Neuronal stem cell (in vitro differentiated cells): Measurements from ENCODE around the gene COA5.

Experiments
- DNase-seq: peaks from one replicate; pipeline ENCODE4 v3.0.0-alpha.2; 2013; ENCODE audit warnings: low spot score
- H2AFZ ChIP-seq: one replicate; pipeline ENCODE4 v1.6.1; 2013; ENCODE audit warnings: mild to moderate bottlenecking, low read length, inconsistent platforms
- H2AK5ac ChIP-seq: 2 replicates; pipeline ENCODE4 v1.6.1; 2013; ENCODE audit warnings: low read depth, mild to moderate bottlenecking, inconsistent platforms, low read length, moderate library complexity, mixed read lengths
- H2BK120ac ChIP-seq: 2 replicates; pipeline ENCODE4 v1.6.1; 2013; ENCODE audit warnings: low read depth, mild to moderate bottlenecking, inconsistent platforms, low read length, moderate library complexity, mixed read lengths
- H2BK12ac ChIP-seq: one replicate; pipeline ENCODE4 v1.6.1; 2013; ENCODE audit warnings: low read length, inconsistent platforms
- H2BK15ac ChIP-seq: 2 replicates; pipeline ENCODE4 v1.6.1; 2013; ENCODE audit warnings: mild to moderate bottlenecking, low read length, inconsistent platforms, mixed read lengths
- H2BK5ac ChIP-seq: one replicate; pipeline ENCODE4 v1.6.1; 2013; ENCODE audit warnings: inconsistent platforms, mild to moderate bottlenecking, low read length, moderate library complexity
- H3K14ac ChIP-seq: one replicate; pipeline ENCODE4 v1.6.1; 2013; ENCODE audit warnings: low read length, inconsistent platforms
- H3K18ac ChIP-seq: 2 replicates; pipeline ENCODE4 v1.6.1; 2013; ENCODE audit warnings: low read length, inconsistent platforms
- H3K23ac ChIP-seq: 2 replicates; pipeline ENCODE4 v1.6.1; 2013; ENCODE audit warnings: low read depth, mild to moderate bottlenecking, mixed read lengths, low read length, inconsistent platforms; ENCODE audit not compliant: poor library complexity
- H3K27ac ChIP-seq: replicated peaks from 3 replicates; pipeline ENCODE4 v1.5.1; 2013; ENCODE audit warnings: low read length, inconsistent platforms
- H3K27me3 ChIP-seq, 3 experiments: 2 replicates each; pipeline ENCODE4 v1.6.1; 2013; ENCODE audit warnings: low read length in 3 of 3, mild to moderate bottlenecking in 2 of 3, inconsistent platforms in 1 of 3, low read depth in 1 of 3, mixed read lengths in 1 of 3, moderate library complexity in 1 of 3; ENCODE audit not compliant: control insufficient read depth in 3 of 3, insufficient read depth in 3 of 3
- H3K36me3 ChIP-seq, 2 donors: replicated peaks in 1 of 2; 2 replicates each; pipeline ENCODE4 v1.6.1; 2013; ENCODE audit warnings: low read length in 2 of 2; ENCODE audit not compliant: control insufficient read depth in 2 of 2, insufficient read depth in 2 of 2
- H3K4ac ChIP-seq: 2 replicates; pipeline ENCODE4 v1.6.1; 2013; ENCODE audit warnings: inconsistent platforms, mild to moderate bottlenecking, low read length, moderate library complexity
- H3K4me1 ChIP-seq, 2 donors: 1 replicate in 1 of 2; 2 replicates in 1 of 2; pipeline ENCODE4 v1.6.1; 2013; ENCODE audit warnings: low read length in 2 of 2, low read depth in 1 of 2; ENCODE audit not compliant: control insufficient read depth in 2 of 2, insufficient read depth in 1 of 2
- H3K4me2 ChIP-seq: one replicate; pipeline ENCODE4 v1.6.1; 2013; ENCODE audit warnings: mild to moderate bottlenecking, low read length, inconsistent platforms; ENCODE audit not compliant: insufficient read depth, poor library complexity, severe bottlenecking
- H3K4me3 ChIP-seq, 2 donors: 2 replicates each; pipeline ENCODE4 v1.5.1; 2013; ENCODE audit warnings: low read length in 2 of 2, mild to moderate bottlenecking in 2 of 2, inconsistent platforms in 1 of 2, moderate library complexity in 1 of 2
- H3K79me1 ChIP-seq: one replicate; pipeline ENCODE4 v1.6.1; 2013; ENCODE audit warnings: low read depth, mild to moderate bottlenecking, inconsistent platforms, low read length, moderate library complexity
- H3K9ac ChIP-seq: one replicate; pipeline ENCODE4 v1.6.1; 2013; ENCODE audit warnings: mild to moderate bottlenecking, low read depth, low read length, inconsistent platforms; ENCODE audit not compliant: poor library complexity
- H3K9me3 ChIP-seq, 2 donors: replicated peaks in 1 of 2; 2 replicates each; pipeline versions ENCODE3 to v1.6.1; 2013; ENCODE audit warnings: low read length in 2 of 2, mild to moderate bottlenecking in 2 of 2, inconsistent platforms in 1 of 2, low read depth in 1 of 2, mixed read lengths in 1 of 2, moderate library complexity in 1 of 2; ENCODE audit not compliant: control insufficient read depth in 2 of 2, insufficient read depth in 1 of 2
- H4K8ac ChIP-seq: one replicate; pipeline ENCODE4 v1.6.1; 2013; ENCODE audit warnings: low read depth, mild to moderate bottlenecking, inconsistent platforms, low read length, moderate library complexity
- H4K91ac ChIP-seq: one replicate; pipeline ENCODE4 v1.6.1; 2013; ENCODE audit warnings: low read length, low read depth, mild to moderate bottlenecking, inconsistent platforms; ENCODE audit not compliant: poor library complexity
- WGBS, 2 donors: extraction: QIAGEN DNeasy Blood & Tissue Kit; methylation state at CpG; one replicate each; pipeline ENCODE4 v1.1.7; 2013; ENCODE audit warnings: missing lambda C conversion rate in 2 of 2, mixed read lengths in 1 of 2; ENCODE audit not compliant: insufficient read length in 2 of 2, insufficient replicate concordance in 1 of 2; ENCODE audit errors: extremely low coverage in 2 of 2; 5-methylcytosine and 5-hydroxymethylcytosine counted together

The COA5 gene

DNA sequence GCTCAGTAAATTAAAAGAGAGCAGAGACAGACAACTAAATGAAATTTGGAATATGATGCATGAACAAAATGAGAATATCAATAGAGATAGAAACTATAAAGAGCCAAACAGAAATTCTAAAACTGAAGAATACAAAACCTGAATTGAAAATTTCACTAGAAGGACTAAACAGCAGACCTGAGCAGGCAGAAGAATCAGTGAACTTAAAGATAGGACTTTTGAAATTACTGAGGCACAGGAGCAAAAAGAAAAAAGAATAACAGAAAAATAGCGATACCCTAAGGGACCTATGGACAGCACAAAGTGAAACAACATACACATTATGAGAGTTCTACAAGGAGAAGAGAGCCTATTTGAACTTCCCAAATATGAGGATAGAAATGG is 41.7 kb upstream of the COA5 start:
- Histone ChIP-seq H3K27me3 (no peaks in the 10 kb centered on the region), H2BK5ac (no peak overlapping the region), H3K4me3 (no peak overlapping the region)

DNA sequence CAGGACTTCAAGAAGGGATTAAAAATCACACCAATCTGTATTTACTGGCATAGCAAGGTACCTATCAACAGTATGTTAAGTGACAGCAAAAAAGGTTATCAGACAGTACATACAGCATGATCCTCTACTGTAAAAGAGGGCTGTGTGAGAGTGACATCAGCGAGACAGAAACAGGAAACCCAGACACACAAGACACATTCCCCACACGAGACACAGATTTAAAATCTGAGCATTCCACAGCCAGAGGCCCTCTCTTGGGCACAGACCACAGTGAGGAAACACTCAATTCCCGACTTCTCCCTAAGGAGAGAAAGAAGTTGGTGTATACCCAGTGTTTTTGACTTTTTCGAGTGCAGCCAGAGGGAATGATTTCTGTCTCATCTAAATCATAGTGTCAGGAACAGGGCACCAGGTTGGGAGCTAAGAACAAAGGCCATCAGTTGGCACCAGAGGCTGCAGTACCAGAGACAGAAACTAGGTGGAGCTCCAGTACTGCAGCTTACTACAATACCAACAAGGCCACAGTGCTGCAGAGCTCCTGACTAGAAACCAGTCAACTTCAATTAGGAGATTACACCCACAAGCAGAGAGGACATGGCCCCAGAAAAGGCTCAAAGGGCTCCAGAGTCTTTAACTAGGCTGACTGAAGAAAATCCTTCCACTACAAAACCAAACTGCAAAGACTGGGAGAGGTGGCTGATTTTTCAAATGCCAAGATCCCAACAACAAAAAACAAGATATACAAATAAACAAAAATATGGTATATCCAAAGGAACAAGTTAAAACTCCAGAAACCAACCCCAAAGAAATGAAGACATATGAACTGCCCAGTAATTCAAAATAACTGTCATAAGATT is 41.1 kb upstream of the COA5 start:
- Histone ChIP-seq H2AFZ (peak overlapping the region; percentile 86), H2BK15ac (no peak overlapping the region), H3K23ac (no peak overlapping the region), H3K4me2 (no peak overlapping the region), H2BK5ac (no peak overlapping the region), H3K9ac (no peak overlapping the region), H3K79me1 (peaks cover 1% of the 10 kb centered on the region), H3K4me1 (no peaks in the 10 kb centered on the region), H3K36me3 (no peaks in the 10 kb centered on the region), H3K27me3 (no peaks in the 10 kb centered on the region), H2AK5ac (no peak overlapping the region), H3K18ac (no peak overlapping the region), H3K27ac (no peak overlapping the region), H3K14ac (no peak overlapping the region), H4K8ac (no peak overlapping the region), H3K9me3 (no peaks in the 10 kb centered on the region), H3K4me3 (no peak overlapping the region), H2BK120ac (no peak overlapping the region), H3K4ac (no peak overlapping the region), H4K91ac (no peak overlapping the region), H2BK12ac (no peak overlapping the region)
- DNase-seq: peak; percentile 81
- WGBS, 2 donors: no CpG with 5 or more reads among the region's 4 CpGs

More for the DNA sequence above, 41.7 kb upstream of the COA5 start:
- H3K18ac ChIP-seq: no peak overlapping the region
- H3K4me2 ChIP-seq: no peak overlapping the region
- H3K9ac ChIP-seq: no peak overlapping the region
- no peak overlapping the region for H2BK15ac ChIP-seq
- H4K91ac ChIP-seq: no peak overlapping the region
- no peak for DNase-seq
- H3K4me1 ChIP-seq: no peaks in the 10 kb centered on the region
- H3K9me3 ChIP-seq: no peaks in the 10 kb centered on the region
- H4K8ac ChIP-seq: no peak overlapping the region
- H3K27ac ChIP-seq: no peak overlapping the region
- no peak overlapping the region for H3K4ac ChIP-seq
- H3K79me1 ChIP-seq: peaks cover 1% of the 10 kb centered on the region
- H3K23ac ChIP-seq: no peak overlapping the region
- no peak overlapping the region for H3K14ac ChIP-seq
- no peaks in the 10 kb centered on the region for H3K36me3 ChIP-seq
- no peak overlapping the region for H2AFZ ChIP-seq
- H2BK12ac ChIP-seq: no peak overlapping the region
- WGBS, 2 donors: no CpG with 5 or more reads among the region's 1 CpG
- H2AK5ac ChIP-seq: no peak overlapping the region
- no peak overlapping the region for H2BK120ac ChIP-seq

DNA sequence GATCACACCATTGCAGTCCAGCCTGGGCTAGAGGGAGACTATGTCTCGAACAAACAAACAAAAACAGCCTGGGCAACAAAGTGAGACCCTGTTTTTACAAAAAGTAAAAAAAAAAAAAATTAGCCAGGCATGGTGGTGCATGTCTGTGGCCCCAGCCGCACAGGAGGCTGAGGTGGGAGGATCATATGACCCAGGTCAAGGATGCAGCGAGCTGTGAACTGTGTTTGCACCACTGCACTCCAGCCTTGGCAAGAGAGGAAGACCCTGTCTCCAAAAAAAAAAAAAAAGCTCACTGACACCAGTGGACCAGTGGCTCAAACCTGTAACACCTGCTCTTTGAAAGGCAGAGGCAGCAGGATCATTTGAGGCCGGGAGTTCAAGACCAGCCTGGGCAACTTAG is 40.1 kb upstream of the COA5 start:
- Histone ChIP-seq H3K79me1 (peaks cover 1% of the 10 kb centered on the region), H3K4me1 (no peaks in the 10 kb centered on the region), H3K4me3 (no peak overlapping the region), H3K27ac (no peak overlapping the region), H3K4ac (no peak overlapping the region), H3K18ac (no peak overlapping the region), H2BK5ac (no peak overlapping the region), H3K4me2 (no peak overlapping the region), H4K8ac (no peak overlapping the region), H2AK5ac (no peak overlapping the region), H2AFZ (no peak overlapping the region), H3K36me3 (no peaks in the 10 kb centered on the region), H3K9me3 (no peaks in the 10 kb centered on the region), H4K91ac (no peak overlapping the region), H3K9ac (no peak overlapping the region), H3K23ac (no peak overlapping the region), H3K14ac (no peak overlapping the region), H2BK12ac (no peak overlapping the region), H3K27me3 (no peaks in the 10 kb centered on the region), H2BK120ac (no peak overlapping the region), H2BK15ac (no peak overlapping the region)
- DNase-seq: no peak
- WGBS, 2 donors: no CpG with 5 or more reads among the region's 4 CpGs

DNA sequence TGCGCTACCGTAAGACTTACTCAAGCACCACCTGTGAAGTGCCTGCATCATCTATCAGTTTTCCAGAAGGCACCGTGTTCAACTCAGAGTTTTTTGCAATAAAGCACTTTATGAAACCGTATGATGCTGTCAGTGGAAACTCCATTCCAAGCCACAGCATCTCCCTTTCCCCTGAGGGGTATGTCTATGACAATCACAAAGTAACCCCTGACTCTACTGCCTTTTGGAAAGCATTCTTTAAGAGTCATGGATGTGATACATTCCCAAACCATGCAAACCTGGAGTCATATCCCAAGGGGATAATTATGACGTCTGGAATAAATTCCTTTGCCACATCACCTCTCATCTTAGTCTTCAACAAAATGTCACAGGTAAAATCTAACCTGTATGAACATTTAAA is 39.3 kb upstream of the COA5 start:
- no peaks in the 10 kb centered on the region for H3K4me1 ChIP-seq
- whole genome bisulfite sequencing, 2 donors: no CpG with 5 or more reads among the region's 5 CpGs
- no peak overlapping the region for H3K14ac ChIP-seq
- DNase-seq: no peak
- H3K27ac ChIP-seq: no peak overlapping the region
- H3K36me3 ChIP-seq: no peaks in the 10 kb centered on the region
- H3K18ac ChIP-seq: no peak overlapping the region
- H2BK15ac ChIP-seq: no peak overlapping the region
- H3K4me3 ChIP-seq: no peak overlapping the region
- H3K9ac ChIP-seq: no peak overlapping the region
- no peak overlapping the region for H4K91ac ChIP-seq
- no peak overlapping the region for H3K4ac ChIP-seq
- peaks cover 1% of the 10 kb centered on the region for H3K79me1 ChIP-seq
- H3K23ac ChIP-seq: no peak overlapping the region
- no peak overlapping the region for H2BK120ac ChIP-seq
- no peak overlapping the region for H2AFZ ChIP-seq
- H4K8ac ChIP-seq: no peak overlapping the region
- H2AK5ac ChIP-seq: no peak overlapping the region
- H3K9me3 ChIP-seq: no peaks in the 10 kb centered on the region
- no peak overlapping the region for H2BK5ac ChIP-seq
- H2BK12ac ChIP-seq: no peak overlapping the region
- H3K4me2 ChIP-seq: no peak overlapping the region
- no peaks in the 10 kb centered on the region for H3K27me3 ChIP-seq
